ENCODE measurements around the gene FARSB. TPM values are rescaled to one million over a fixed set of nuclear protein-coding genes. Genes with fewer than 3 reads are reported as not detected.

Gene FARSB
- total and polyA plus RNA-seq, 8 donors = 12.4 to 26.5 (median 23.5) TPM

DNA sequence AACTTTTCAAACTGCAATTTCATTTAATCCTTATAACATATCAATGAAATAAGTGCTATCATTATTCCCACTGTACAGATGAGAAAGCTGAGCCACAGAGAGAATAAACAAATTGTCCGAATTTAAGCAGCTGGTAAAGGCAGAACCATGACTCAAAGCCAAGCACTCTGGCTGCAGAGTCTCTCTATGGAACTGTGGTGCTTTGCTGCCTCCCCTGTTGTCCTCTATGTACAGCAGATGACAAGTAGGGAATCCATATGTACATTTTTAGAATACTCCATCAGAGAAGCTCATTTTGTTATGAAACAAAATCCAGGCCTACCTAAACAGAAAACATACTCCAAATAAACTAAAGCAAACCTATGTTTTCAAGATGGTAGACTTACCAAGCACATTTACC, 45.1 kb downstream of the FARSB start:
- no peaks in the 10 kb centered on the region for H3K4me1 ChIP-seq
- H3K27me3 ChIP-seq = no peaks in the 10 kb centered on the region
- peaks cover 0 to 54% of the 10 kb centered on the region in 2 donors for H3K36me3 ChIP-seq
- H3K27ac ChIP-seq = no peak overlapping the region
- TF ChIP-seq, protein P1, sequence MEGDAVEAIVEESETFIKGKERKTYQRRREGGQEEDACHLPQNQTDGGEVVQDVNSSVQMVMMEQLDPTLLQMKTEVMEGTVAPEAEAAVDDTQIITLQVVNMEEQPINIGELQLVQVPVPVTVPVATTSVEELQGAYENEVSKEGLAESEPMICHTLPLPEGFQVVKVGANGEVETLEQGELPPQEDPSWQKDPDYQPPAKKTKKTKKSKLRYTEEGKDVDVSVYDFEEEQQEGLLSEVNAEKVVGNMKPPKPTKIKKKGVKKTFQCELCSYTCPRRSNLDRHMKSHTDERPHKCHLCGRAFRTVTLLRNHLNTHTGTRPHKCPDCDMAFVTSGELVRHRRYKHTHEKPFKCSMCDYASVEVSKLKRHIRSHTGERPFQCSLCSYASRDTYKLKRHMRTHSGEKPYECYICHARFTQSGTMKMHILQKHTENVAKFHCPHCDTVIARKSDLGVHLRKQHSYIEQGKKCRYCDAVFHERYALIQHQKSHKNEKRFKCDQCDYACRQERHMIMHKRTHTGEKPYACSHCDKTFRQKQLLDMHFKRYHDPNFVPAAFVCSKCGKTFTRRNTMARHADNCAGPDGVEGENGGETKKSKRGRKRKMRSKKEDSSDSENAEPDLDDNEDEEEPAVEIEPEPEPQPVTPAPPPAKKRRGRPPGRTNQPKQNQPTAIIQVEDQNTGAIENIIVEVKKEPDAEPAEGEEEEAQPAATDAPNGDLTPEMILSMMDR (IDR thresholded peaks at IDR 0.05) = no peak
- H3K4me3 ChIP-seq = no peak overlapping the region
- intact Hi-C loops (cut with DNase I) = no loop called here
- DNase-seq = no peak
- H3K9me3 ChIP-seq = no peaks in the 10 kb centered on the region
- no peak for ATAC-seq

DNA sequence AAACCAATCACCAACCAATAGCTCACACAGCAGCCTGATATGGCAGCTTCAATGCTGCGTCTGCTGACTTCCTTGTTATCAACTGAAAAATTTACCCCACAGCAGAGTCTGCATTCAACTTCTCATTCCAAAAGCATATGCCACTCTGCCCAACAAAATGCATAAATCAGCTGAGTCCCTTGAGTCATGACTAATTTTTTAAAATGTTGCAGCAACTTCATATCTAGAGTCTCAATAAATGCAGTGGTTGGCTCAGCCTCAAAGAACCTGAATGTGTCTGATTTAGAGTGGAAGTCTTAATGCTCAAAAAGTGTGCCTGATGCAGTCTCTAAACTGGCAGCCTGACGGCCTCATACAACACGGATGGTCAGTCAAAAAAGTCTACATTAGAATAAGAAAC, 46.5 kb downstream of the FARSB start:
- Histone ChIP-seq H3K27ac (no peak overlapping the region), H3K4me3 (no peak overlapping the region), H3K36me3 (peaks cover 0 to 42% of the 10 kb centered on the region in 2 donors), H3K4me1 (no peaks in the 10 kb centered on the region), H3K9me3 (no peaks in the 10 kb centered on the region), H3K27me3 (no peaks in the 10 kb centered on the region)
- DNase-seq (no peak), ATAC-seq (no peak)
- intact Hi-C loops (cut with DNase I) = no loop called here
- TF ChIP-seq, protein P1 (IDR thresholded peaks at IDR 0.05) = no peak

DNA sequence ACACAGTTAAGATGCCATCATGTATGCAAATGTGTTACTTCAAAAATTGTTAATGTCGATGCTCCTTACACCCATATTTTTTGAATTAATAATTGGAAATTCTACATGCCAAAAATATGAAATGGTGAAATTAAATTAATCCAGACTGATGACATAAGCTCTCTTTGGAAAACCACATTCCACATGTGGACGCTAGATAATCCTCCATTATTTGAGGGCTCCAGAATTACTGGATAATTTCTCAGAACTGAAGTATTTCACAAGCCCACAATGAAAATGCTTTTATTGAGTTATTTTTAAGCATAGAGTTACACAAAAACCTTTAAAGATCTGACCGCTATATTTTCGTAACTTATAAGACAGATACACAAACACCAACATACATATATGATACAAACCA, 47.8 kb downstream of the FARSB start:
- ATAC-seq = no peak
- intact Hi-C loops (cut with DNase I) = no loop called here
- no peak overlapping the region for H3K4me3 ChIP-seq

DNA sequence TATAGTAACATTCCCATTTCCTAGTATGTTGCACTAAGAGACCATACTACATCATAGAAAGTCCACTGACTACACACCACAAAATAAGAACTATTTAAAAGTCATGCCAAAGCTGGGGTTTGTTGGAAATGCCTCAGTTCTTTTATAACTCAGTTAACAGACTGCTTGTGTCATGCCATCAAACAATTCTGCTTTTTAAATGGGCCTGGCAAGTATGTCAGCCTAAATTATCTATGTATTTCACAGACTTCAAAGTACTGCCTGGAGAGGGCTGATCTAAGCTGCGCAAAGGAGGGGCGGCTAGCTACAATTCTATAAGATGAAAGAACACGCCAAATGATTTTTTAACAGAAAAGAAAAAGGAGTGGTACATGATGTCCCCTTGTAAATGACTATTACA, 49.6 kb downstream of the FARSB start:
- no peaks in the 10 kb centered on the region for H3K27me3 ChIP-seq
- ATAC-seq (no peak), DNase-seq (no peak)
- TF ChIP-seq, protein P1 (IDR thresholded peaks at IDR 0.05) = no peak
- H3K36me3 ChIP-seq = peaks cover 0 to 32% of the 10 kb centered on the region in 2 donors
- H3K4me1 ChIP-seq = no peaks in the 10 kb centered on the region
- intact Hi-C loops (cut with DNase I) = no loop called here
- H3K27ac ChIP-seq = no peak overlapping the region
- H3K9me3 ChIP-seq = no peaks in the 10 kb centered on the region
- no peak overlapping the region for H3K4me3 ChIP-seq

More for the DNA sequence above, 47.8 kb downstream of the FARSB start:
- Histone ChIP-seq H3K27me3 (no peaks in the 10 kb centered on the region), H3K9me3 (no peaks in the 10 kb centered on the region), H3K36me3 (peaks cover 0 to 36% of the 10 kb centered on the region in 2 donors), H3K4me1 (no peaks in the 10 kb centered on the region), H3K27ac (no peak overlapping the region)
- TF ChIP-seq, protein P1 (IDR thresholded peaks at IDR 0.05) = no peak
- no peak for DNase-seq

DNA sequence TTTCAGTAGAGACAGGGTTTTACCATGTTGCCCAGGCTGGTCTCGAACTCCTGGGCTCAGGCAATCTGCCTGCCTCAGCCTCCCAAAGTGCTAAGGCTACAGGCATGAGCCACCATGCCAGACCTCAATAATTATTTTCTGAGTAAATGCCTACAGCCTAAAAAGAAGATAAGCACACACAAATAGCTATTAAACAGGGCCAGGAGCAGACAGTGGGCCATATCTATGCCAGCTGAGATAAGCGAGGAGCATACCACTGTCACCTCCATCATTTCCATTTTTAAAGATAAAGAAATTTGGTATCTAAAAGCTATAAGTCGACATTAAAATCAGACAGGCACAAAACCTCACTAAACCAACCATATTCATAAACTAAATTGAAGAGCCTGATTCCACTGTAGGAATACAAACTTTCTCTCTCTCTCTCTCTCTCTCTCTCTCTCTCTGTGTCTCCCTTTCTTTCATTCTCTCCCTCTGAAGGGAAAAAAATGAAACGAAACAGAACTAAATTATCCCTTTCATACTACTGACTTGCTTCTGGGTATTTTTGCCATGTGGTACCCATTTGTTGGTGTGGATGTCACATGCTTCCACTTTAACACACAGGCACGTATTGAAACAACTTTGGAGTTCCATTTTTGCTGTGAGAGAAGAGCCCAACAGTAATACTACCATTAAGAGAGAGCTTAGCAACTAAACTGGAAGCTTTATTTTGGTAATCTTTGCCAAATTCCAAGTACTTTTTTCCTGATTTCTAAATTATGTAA, 51.0 kb downstream of the FARSB start:
- DNase-seq = no peak
- ATAC-seq = no peak
- Histone ChIP-seq H3K36me3 (peaks cover 0 to 32% of the 10 kb centered on the region in 2 donors), H3K9me3 (no peaks in the 10 kb centered on the region), H3K4me1 (no peaks in the 10 kb centered on the region), H3K27me3 (no peaks in the 10 kb centered on the region), H3K4me3 (no peak overlapping the region), H3K27ac (no peak overlapping the region)
- intact Hi-C loops (cut with DNase I) = no loop called here
- TF ChIP-seq, protein P1 (IDR thresholded peaks at IDR 0.05) = no peak

Measured in left lung (tissue), 10 donors.